GM19023 (cell line): ENCODE data around the gene SLAMF6.

Experiments used
- ATAC-seq: cut with Tn5 transposase; IDR thresholded peaks from one replicate; pipeline ENCODE4 v1.9.1; 2021; ENCODE audit warnings: mild to moderate bottlenecking, moderate library complexity; ENCODE audit not compliant: unreplicated experiment

SLAMF6 gene

DNA sequence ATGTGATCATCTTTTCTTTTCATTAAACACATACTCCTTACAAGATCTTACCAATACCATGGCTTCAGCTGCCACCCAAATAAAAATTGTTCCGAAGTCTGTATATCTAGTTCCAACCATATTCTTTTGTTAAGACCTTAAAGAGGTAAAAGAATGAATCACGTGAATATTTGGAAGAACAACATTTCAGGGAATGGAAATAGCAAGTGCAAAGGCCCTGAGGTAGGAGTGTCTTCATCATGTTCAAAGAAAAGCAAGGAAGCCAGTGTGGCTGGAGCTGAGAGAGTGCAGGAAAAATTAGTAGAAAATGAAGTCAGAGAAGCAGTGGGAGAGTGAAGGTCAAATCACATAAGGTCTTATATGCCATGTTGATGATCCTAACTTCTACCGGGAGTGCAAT is 50.9 kb downstream of the SLAMF6 start:
- ATAC-seq: no peak

DNA sequence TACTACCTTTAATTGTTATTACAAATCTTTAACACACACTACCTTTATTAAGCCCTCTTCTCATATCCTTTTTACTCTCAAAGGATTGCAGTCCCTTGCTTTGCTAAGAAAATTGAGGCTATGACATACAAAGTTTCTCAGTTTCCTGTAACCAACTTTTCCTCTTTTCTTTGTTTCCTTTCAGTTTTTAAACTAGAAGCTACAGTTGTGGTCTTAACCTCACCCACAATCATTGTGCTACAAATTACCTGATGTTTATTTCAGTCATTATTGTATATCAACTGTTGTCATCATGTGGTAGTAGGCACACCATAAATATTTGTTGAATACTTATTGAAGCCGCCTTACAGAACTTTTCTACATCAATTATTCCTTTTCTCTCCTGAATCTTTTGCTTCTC is 51.8 kb downstream of the SLAMF6 start:
- no peak for ATAC-seq

DNA sequence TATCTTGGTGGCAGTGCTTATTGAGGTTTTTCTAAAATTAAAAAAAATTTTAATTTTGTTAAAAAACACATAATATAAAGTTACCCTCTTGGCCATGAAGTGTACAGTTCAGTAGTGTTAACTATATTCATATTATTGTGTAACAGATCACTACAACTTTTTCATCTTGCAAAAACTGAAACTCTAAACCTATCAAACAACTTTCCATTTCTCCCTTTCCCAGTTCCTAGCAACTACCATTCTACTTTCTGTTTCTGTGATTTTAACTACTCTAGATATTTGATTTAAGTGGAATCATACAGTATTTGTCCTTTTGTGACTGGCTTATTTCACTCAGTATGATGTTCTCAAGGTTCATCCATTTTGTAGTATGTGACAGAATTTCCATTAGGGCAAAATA is 55.5 kb downstream of the SLAMF6 start:
- ATAC-seq: no peak

DNA sequence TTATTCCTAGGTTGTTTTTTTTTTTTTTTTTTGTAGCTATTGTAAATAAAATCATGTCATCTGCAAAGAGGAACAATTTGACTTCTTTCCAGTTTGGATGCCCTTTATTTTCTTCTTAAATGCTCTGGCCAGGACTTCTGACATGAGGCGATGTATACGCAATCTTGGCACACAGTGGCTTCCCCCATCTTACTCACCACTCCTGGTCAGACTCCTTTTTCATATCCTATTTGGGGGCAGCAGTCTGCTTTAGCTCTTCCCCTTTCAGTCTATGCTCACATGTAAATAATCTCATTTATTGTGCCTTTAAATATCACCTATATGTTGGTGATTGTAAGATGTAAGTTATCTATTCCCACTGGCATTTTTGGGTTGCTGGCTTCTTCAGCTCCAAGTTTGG is 56.1 kb downstream of the SLAMF6 start:
- ATAC-seq: no peak

DNA sequence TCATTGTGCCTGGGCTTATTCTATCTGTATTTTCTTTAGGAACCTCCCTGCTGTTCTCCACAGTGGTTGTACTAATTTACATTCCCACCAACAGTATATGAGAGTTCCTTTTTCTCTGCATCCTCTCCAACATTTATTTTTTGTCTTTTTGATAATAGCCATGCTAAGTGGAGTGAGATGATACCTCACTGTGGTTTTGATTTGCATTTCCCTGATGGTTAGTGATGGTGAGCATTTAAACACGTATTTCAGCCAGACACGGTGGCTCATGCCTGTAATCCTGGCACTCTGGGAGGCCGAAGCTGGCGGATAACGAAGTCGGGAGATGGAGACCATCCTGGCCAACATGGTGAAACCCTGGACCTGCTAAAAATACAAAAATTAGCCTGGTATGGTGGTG is 57.9 kb downstream of the SLAMF6 start:
- no peak for ATAC-seq

DNA sequence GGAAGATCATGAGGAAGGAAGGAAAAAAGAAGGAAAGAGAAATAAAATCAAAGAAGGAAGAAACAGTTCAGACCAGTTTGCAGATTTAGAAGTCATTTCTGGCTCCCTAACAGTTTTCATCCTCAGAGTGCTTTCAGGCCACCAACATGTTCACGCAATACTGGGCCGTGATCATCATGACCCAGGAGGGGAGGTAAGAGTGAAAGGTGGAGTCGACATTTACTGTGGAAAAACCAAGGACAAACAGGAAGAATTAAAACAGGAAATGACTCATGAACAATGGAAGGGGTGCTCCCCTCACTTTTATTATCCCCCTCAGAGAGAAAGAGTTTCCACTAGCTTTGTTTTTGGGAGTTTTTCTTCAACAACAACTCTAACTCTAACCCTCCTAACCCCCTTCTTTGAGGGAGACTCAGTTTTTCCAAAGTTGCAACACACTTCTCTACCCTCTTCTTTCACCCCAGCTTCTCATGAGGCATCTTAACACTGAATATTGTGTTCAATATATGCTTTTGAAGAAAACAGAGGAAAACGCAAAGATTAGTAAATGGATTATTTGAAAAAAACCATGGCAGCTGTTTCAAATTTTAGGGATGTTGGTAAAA is 62.3 kb downstream of the SLAMF6 start:
- ATAC-seq: no peak

DNA sequence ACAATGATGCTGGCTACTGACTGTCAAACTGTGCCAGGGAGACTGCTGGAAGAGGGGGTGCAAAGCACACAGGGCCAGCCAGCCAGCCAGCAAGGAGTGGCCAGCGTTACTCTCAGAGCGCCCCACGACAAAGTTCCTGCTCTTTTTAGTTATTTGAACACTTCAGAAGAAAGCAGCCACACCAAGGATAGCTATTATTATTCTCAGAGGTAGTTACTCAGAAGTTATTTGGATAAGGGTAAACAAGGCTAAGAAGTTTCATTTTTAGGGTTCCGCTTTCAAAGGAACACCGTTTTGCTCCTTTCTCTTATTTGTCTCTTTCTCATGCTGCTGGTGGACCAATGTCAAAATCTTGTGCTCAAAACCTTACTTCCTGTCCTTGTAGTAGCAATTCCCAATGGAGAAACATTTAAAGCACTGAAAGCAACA is 62.8 kb downstream of the SLAMF6 start:
- no peak for ATAC-seq

DNA sequence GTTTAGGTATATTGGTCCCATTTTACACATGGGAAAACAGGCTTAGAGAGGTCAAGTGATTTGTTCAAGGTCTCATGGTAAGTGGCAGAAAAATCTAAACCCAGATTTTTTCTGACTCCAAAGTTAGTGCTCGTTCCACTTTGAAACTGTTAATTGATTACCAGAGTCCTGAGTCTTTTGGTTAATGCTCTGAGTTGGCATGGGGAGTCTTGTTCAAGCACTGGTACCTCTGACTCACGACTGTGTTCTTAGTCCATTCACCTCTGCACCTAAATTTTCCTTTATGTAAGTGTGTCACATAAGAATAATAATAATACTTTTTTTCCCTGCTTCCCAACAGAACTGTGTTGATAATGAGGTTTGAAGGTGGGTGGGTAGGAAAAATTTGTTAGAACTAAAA is 63.4 kb downstream of the SLAMF6 start:
- no peak for ATAC-seq

DNA sequence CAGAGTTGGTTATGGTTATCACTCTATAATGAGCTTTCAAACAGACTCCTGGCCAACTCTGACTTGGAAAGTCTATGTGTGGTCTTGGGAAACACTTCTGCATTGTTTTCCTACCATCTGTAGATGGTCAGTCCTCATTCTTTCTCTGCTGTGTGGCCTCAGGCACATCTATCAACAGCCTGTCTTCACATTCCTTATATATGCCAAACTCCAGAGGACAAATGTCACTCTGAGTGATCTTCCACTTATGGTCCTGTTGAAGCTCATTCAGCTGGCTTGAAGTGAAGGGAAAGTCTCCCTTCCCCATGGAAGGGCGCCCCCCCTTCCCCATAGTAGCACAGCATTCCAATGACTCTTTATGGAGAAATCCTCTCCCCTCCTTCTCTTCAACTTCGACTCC is 64.0 kb downstream of the SLAMF6 start:
- no peak for ATAC-seq

DNA sequence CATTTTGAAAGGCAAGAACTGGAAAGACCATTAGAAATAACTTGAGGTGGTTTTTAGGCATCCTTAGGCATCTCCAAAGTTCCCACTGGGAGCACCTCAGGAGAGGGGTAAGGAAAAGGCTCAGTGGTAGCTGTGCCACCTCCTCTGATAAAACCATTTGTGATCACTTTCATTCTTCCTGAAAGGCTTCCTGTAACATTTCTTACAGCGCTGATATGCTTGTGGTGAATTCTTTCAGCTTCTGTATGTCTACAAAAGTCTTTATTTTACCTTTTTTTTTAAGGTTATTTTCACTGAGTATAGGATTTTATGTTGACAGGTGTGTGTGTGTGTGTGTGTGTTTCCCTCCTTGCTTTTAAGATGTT is 67.9 kb downstream of the SLAMF6 start:
- no peak for ATAC-seq

DNA sequence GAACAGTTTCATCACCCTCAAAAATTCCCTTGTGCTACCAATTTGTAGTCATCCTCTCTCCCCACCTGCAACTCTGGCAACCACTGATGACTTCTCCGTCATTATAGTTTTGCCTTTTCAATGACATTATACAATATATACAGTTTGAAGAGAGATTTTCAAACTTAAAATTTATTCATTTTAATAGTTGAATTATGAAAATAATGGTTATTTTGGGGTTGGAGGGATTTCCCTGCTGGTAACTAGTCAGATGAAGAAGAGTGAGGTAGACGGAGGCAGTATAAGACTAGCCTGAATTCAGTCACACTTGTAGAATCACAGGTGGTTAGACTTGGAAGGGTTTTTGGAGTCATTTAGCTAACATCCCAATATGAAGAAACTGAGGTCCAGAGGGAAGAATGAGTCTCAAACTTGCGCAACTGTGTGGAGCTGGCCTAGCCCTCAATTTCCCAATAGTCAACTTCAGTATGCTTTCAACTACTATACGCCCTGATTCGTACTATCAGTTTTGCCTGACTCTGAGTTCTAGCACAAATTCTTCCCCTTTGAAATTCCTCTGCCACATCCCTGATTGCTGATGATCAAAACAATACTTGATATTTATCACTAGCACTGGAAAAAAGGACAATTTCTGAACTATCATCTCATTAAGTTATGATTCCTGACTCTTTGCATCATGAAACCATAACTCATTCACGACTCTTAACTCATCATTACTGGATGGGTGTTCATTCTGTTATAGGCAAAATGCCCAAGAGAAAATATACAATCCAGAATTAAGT is 68.5 kb downstream of the SLAMF6 start:
- ATAC-seq: no peak

DNA sequence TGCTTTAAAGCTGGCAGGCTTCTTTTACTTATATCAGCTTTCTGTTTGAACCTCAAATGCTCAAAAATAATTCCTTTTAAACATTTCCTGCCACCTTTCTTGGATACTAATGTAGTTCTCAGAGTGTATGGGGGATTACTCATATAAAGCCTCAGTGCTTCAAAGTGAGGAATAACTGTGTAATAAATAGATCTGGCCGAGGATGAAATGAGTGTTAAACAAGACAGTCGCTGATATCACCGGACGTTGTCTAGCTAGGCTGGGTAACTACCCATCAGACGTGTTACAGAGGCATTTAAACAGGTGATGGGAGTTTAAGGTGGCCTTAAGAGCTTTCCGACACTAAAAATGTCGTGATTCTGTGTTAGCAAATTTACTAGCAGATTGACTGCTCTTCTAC is 69.6 kb downstream of the SLAMF6 start:
- peak; percentile 44 for ATAC-seq

DNA sequence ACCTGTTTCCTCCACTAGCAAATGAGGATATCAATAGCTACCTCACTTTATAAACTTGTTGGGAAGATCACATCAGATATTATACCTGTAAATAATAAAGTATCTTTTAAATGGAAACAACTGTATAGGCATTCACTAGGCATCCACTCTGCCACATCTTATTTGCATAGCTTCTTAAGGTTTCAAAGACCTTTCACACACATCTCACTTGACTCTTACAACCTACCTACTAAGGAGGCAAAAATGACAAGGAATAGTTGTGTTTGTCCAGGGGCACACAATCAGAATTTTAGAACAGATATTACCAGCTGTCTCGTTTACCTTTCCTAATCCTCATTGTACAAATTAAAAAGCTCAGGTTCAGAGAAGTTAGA is 71.2 kb downstream of the SLAMF6 start:
- no peak for ATAC-seq

DNA sequence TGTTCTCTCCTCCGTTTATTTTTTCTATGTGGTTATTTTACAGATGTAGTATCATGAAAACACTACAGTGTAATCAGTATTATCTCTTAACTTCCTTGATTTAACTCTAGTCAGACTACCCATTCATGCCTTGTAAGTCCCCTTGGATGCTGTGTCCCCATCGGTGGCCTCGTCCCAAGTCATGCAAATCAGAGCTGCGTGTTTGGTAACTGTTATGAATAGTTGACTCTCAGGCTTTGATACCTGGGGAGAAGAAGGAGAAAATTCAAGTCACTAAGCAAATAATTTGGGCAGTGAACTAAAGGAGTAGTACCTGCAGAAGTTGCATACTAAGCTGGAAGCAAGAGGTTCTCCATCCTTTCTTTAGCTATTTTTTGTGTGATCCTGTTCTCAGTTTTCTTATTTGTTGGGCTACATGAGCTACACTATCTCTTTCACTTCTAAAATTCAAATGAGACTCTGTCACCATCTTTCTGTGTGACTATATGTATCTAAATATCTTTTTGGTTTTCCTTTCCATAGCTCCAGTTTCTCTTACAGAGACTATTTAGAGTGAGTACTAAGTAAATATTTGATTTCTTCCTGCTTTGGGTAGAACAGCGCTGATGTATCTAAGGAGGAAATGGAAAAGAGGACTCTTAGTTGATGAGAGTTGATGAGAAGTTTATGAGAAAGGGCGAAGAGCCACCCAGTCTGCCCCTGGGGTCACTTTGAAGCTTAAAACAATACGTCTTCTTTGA is 71.8 kb downstream of the SLAMF6 start:
- no peak for ATAC-seq

DNA sequence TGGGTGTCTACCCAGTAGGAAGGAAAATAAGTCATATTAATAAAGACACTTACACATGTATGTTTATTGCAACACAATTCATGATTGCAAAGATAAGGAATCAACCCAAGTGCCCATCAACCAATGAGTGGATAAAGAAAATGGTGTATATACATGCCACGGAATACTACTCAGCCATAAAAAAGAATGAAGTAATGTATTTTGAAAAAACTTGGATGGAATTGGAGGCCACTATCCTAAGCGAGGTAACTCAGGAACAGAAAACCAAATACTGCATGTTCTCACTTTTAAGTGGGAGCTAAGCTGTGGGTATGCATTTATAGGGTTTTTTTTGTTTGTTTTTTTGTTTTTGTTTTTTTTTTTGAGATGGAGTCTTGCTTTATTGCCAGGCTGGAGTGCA is 73.6 kb downstream of the SLAMF6 start:
- no peak for ATAC-seq

DNA sequence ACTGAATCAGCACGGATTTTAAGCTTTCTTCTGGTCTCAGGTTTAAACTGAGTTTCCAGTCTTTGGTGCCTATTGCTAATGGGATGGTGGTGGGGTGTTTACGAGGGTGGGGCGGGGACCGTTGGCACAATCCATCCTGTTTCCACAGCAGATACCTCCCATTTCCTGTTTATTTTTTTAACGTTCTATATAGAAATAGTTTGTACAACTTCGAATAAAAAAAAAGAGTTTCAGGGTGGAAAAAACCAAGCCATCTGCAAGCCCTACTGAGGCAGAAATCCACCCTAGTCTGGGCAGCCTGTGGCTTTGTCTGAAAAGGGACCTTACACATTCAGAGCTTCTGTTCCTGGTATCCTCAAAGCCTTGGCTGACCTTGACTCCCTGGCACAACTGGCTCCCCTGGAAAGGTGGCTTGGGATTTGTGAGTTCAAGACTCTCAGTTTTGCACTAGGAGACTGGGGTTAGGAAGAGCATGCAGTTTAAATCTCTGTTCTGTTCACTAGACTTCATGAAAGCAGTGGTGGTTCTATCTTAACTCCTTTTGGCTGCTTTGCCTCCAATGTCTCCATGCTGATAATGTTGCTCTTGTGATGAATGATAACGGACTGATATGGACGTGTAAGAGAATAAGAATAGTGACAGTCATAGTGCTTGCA is 76.0 kb downstream of the SLAMF6 start:
- ATAC-seq: no peak

DNA sequence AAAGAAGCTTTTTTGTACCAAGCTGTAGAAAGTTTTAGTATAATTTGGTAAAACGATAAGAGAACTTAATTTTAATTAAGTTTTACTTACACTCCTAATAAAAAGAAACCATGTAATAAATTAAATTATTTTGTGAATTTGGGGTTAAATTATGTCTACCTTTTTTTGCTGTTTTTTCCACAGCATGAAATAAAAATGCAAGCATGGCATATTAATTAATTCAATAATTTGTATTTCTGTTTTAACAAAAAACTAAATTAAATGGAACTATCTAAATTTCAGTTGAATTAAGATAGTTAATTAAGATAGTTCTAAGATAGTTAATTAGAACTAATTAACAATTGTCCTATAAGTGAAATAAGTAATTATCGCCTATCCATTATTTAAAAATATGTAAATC is 83.3 kb downstream of the SLAMF6 start:
- ATAC-seq: no peak

DNA sequence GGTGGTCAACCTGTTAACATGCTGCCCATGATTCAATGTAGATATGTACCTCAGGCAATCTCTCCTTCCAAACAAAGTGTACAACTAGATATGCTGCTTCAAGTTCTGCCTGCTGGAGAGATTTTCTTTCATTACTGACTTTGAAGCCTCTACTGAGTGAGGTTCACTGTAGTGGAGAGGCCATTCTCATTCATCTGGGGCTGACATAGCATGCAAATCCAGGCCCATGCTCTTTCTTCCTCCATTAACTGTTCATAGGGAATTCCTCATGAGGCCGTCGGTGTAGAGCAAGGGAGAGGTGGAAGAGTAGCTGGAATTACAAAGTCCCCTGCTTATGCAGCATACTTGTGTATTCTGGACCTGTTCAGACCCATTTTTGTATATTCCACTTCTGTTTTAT is 84.1 kb downstream of the SLAMF6 start:
- ATAC-seq: no peak

DNA sequence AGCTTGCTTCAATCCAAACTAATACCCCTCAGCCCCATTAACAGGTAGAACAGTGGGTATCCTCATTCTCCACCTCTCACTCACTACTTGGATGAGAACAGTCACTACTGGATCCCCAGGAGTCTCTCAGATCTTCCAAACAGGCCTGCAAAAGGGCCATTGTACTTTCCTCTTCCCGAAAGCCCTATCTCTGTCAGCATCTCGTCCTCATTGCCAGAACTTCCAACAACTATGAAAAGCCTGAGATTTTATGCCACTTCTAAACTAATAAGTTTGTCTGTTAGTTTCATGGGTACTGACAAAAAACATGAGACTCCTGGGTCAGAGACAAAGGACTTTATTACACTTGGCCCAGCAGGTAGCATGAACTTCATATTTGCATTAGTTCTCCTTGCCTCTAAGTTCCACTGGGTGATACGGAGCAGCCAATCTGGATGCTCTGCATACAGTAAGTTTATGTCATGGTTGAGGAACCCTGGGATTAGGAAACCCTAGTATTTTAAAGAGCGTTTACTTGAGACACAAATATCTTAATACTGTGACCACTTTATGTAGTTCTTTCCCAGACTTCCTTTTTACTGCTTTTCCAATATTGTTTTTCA is 84.6 kb downstream of the SLAMF6 start:
- ATAC-seq: no peak

DNA sequence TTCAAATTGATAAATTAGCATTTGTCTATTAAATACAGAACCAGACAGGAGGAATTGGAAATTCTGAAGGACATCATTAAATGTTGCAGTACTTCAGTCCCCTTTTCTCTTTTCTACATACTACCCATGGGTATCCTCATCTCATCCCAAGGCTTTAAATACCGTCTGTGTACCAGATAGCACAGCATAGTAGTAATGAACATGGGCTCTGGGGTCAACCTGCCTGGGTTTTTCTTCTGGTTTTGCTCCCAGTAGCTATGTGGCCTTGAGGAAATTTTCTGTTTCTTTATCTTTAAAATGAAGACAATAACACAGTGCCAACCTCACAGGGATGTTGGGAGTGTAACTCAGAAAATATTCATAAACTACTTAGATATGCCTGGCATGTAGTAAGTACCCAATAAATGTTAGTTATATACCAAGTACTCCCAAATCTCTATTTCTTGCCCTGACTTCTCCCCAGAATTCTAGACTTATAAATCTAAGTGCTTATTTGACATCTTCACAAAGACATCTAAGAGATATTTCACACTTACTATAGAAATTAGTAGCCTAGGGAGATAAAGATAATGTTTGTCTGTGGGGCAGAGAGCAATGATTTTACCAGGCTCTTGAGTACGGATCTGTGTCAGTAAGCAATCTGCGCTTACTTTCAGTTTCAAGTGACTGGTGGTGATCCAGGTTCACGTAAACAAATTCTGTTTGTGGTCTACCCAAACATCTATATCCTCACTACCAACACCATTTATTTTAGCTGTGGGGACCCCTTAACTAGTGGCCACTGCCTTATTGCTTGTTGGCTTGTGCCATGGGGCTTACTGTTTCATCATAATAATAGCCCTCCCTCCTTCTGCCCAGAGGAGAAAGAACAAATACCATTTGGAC is 85.4 kb downstream of the SLAMF6 start:
- peak; percentile 80 for ATAC-seq
